Breast epithelium (tissue), 3 donors: Measurements from ENCODE around the gene SSTR3.

ENCODE experiments used
- CTCF ChIP-seq, 3 donors: fragments of 450-650 bp; IDR thresholded peaks; one replicate each; pipeline ENCODE4 v1.5.1; 2016 to 2017; ENCODE audit warnings: antibody characterized with exemption in 3 of 3, mild to moderate bottlenecking in 3 of 3, moderate library complexity in 3 of 3
- POLR2A ChIP-seq: fragments of 450-650 bp; IDR thresholded peaks from one replicate; pipeline ENCODE4 v1.6.1; 2016; ENCODE audit warnings: antibody characterized with exemption, mild to moderate bottlenecking, moderate library complexity
- POLR2AphosphoS5 ChIP-seq, 3 donors: sonication (generic); formaldehyde crosslinking; IDR thresholded peaks; one replicate each; pipeline ENCODE4 v1.6.1; 2017; ENCODE audit warnings: antibody characterized with exemption in 3 of 3

- TF ChIP-seq POLR2AphosphoS5 (IDR thresholded peaks at IDR 0.05) = no peak
- TF ChIP-seq CTCF (IDR thresholded peaks at IDR 0.05) = no peak
- TF ChIP-seq POLR2A = no peak
Observed at GRCh38 chr22:37169406-37169805, 42.9 kb downstream of the SSTR3 start.
